IPS-18a (cell line): Measurements from ENCODE around the gene DCLK3.

Experiments
- H3K27ac ChIP-seq: one replicate; pipeline ENCODE4 v1.5.1; 2013; ENCODE audit warnings: low read length
- H3K27me3 ChIP-seq: one replicate; pipeline ENCODE4 v1.6.1; 2013; ENCODE audit warnings: mild to moderate bottlenecking, low read length; ENCODE audit not compliant: control insufficient read depth, insufficient read depth
- H3K36me3 ChIP-seq: one replicate; pipeline ENCODE4 v1.6.1; 2013; ENCODE audit warnings: low read depth, low read length; ENCODE audit not compliant: control insufficient read depth
- H3K4me1 ChIP-seq: one replicate; pipeline ENCODE4 v1.6.1; 2013; ENCODE audit warnings: low read depth, low read length; ENCODE audit not compliant: control insufficient read depth
- H3K4me3 ChIP-seq: one replicate; pipeline ENCODE4 v1.5.1; 2013; ENCODE audit warnings: low read length
- H3K9ac ChIP-seq: one replicate; pipeline ENCODE4 v1.6.1; 2013; ENCODE audit warnings: mild to moderate bottlenecking, low read length, moderate library complexity
- H3K9me3 ChIP-seq: one replicate; pipeline ENCODE4 v1.6.1; 2013; ENCODE audit warnings: low read depth, low read length; ENCODE audit not compliant: control insufficient read depth

The DCLK3 gene

GRCh38 chr3:36762918-36763849, 1.2 kb downstream of the DCLK3 start:
- H3K27ac ChIP-seq, result no peak overlapping the region
- no peak overlapping the region for H3K9ac ChIP-seq
- no peaks in the 10 kb centered on the region for H3K36me3 ChIP-seq
- peaks cover 33% of the 10 kb centered on the region for H3K27me3 ChIP-seq
- H3K4me1 ChIP-seq, result peaks cover 7% of the 10 kb centered on the region
- peak overlapping the region; percentile 62 for H3K4me3 ChIP-seq
- no peaks in the 10 kb centered on the region for H3K9me3 ChIP-seq

DNA sequence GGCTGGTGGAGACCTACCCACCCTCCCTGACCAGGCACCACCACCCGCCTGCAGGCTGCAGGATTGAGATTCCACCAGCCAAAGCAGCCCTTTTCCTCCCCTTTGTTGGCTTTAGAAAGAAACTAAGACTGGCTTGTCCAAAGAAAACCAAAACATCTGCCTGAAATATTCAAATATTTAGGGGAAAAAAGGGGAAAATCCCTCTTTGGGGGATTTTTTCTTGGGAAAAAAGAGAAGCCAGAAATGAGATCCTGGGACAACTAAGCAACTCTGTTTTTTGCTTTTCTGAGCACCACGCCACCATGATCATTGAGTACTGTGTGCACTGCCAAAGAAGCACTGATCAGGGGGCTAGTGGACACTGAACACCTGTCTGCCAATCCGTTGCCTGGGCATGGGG, 2.6 kb downstream of the DCLK3 start:
- no peak overlapping the region for H3K4me3 ChIP-seq
- H3K27me3 ChIP-seq, result peaks cover 33% of the 10 kb centered on the region
- no peaks in the 10 kb centered on the region for H3K9me3 ChIP-seq
- no peak overlapping the region for H3K27ac ChIP-seq
- peaks cover 7% of the 10 kb centered on the region for H3K4me1 ChIP-seq
- H3K9ac ChIP-seq, result no peak overlapping the region
- H3K36me3 ChIP-seq, result no peaks in the 10 kb centered on the region

- Histone ChIP-seq H3K9me3 (no peaks in the 10 kb centered on the region), H3K36me3 (no peaks in the 10 kb centered on the region), H3K27ac (no peak overlapping the region), H3K9ac (no peak overlapping the region), H3K27me3 (no peaks in the 10 kb centered on the region), H3K4me3 (no peak overlapping the region), H3K4me1 (no peaks in the 10 kb centered on the region)
Measured at GRCh38 chr3:36756269-36756668, 8.1 kb downstream of the DCLK3 start.

- no peaks in the 10 kb centered on the region for H3K36me3 ChIP-seq
- no peaks in the 10 kb centered on the region for H3K9me3 ChIP-seq
- no peak overlapping the region for H3K4me3 ChIP-seq
- no peak overlapping the region for H3K9ac ChIP-seq
- no peaks in the 10 kb centered on the region for H3K27me3 ChIP-seq
- H3K4me1 ChIP-seq, result no peaks in the 10 kb centered on the region
- no peak overlapping the region for H3K27ac ChIP-seq
Measured at GRCh38 chr3:36751326-36751725, 13.0 kb downstream of the DCLK3 start.

DNA sequence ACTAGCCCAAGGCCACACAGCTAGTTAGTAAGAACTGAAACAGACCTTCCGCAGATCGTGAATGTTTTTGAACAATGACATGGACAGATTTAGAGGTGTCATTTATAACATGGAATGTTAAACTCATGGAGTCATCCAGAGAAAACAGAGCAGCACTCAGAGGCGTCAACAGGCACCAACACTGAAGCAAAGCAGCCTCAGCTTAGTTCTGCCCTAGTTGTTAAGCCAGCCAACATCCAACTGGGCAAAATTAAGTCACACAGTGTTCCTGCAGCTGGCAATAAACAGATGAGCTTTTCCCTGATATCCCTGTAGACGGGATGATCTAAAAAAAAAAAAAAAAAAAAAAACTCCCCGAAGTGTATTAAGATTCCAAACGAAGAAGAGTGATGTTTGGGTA, 13.6 kb downstream of the DCLK3 start:
- Histone ChIP-seq H3K4me3 (no peak overlapping the region), H3K27ac (no peak overlapping the region), H3K9ac (no peak overlapping the region), H3K27me3 (no peaks in the 10 kb centered on the region), H3K36me3 (no peaks in the 10 kb centered on the region), H3K9me3 (no peaks in the 10 kb centered on the region), H3K4me1 (no peaks in the 10 kb centered on the region)

DNA sequence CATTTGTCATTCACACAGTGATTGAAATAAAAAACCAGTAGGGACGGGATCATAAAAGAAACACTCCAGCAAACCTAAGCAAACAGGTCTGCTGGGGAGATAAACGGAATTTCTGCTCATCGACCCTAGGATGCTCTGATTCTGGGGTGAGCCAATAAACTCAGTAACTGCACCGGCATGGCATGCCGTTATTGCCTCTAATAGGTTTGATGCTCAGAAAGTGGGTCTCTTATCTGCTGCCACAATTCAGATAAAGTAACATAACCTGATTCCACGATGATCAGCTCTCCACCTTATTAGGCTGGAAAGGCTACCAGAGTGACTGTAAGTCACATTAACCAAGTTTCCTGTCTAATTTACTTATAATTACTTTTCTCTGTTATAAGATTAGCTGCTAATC, 19.6 kb downstream of the DCLK3 start:
- H3K4me1 ChIP-seq, result no peaks in the 10 kb centered on the region

DNA sequence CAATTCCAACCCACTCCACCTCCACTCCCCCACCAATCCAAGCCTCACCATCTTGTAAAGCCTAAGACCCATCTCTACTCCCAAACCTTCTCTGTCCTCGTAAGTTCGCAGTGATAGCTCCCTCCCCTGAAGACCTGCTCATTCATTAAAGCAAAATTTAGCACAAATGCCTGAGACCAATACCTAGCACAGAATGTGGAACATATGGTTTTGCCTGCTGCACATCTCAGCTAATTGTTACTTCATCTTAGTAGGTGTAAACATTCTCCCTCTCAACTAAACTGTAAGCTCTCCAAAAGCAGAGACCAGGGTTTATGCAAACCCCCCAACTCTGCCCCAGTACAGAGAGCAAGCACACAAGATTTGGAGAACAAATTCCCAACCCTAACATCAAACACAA, 20.5 kb downstream of the DCLK3 start:
- no peak overlapping the region for H3K4me3 ChIP-seq
- H3K9me3 ChIP-seq, result no peaks in the 10 kb centered on the region
- no peaks in the 10 kb centered on the region for H3K4me1 ChIP-seq
- H3K27ac ChIP-seq, result no peak overlapping the region
- no peak overlapping the region for H3K9ac ChIP-seq
- no peaks in the 10 kb centered on the region for H3K27me3 ChIP-seq
- no peaks in the 10 kb centered on the region for H3K36me3 ChIP-seq

More for the DNA sequence above, 19.6 kb downstream of the DCLK3 start:
- Histone ChIP-seq H3K27me3 (no peaks in the 10 kb centered on the region), H3K27ac (no peak overlapping the region), H3K36me3 (no peaks in the 10 kb centered on the region), H3K9ac (no peak overlapping the region), H3K9me3 (no peaks in the 10 kb centered on the region), H3K4me3 (no peak overlapping the region)

DNA sequence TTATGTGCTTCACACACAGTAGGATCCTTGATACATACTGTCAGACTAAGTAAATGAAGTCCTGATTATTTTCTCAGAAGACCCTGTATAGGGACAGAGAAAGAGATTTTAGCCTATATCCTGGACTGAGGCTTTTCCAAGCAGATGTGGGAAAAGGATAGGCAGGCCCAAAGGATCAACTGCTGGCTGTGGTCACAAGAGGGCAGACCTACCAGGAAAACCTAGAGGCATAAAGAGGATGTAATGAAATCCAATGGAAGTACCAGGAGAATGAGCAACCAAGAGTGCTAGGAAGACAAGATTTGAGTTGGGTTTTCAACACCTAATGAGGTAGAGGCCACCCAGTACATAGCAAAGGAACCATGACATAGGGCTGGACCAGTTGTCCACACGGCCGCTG, 23.1 kb downstream of the DCLK3 start:
- Histone ChIP-seq H3K27ac (no peak overlapping the region), H3K4me3 (no peak overlapping the region), H3K9me3 (no peaks in the 10 kb centered on the region), H3K36me3 (no peaks in the 10 kb centered on the region), H3K27me3 (no peaks in the 10 kb centered on the region), H3K9ac (no peak overlapping the region), H3K4me1 (no peaks in the 10 kb centered on the region)

- H3K4me3 ChIP-seq, result no peak overlapping the region
- no peaks in the 10 kb centered on the region for H3K9me3 ChIP-seq
- H3K9ac ChIP-seq, result no peak overlapping the region
- H3K4me1 ChIP-seq, result no peaks in the 10 kb centered on the region
- no peaks in the 10 kb centered on the region for H3K36me3 ChIP-seq
- H3K27me3 ChIP-seq, result no peaks in the 10 kb centered on the region
- no peak overlapping the region for H3K27ac ChIP-seq
Measured at GRCh38 chr3:36740787-36741186, 23.6 kb downstream of the DCLK3 start.

- no peak overlapping the region for H3K4me3 ChIP-seq
- H3K4me1 ChIP-seq, result no peaks in the 10 kb centered on the region
Measured at GRCh38 chr3:36738702-36739101, 25.7 kb downstream of the DCLK3 start.

GRCh38 chr3:36736301-36736700, 28.1 kb downstream of the DCLK3 start:
- Histone ChIP-seq H3K4me3 (no peak overlapping the region), H3K36me3 (no peaks in the 10 kb centered on the region), H3K9me3 (no peaks in the 10 kb centered on the region), H3K4me1 (no peaks in the 10 kb centered on the region), H3K9ac (no peak overlapping the region), H3K27ac (no peak overlapping the region), H3K27me3 (no peaks in the 10 kb centered on the region)

More at GRCh38 chr3:36738702-36739101, 25.7 kb downstream of the DCLK3 start:
- Histone ChIP-seq H3K27me3 (no peaks in the 10 kb centered on the region), H3K9me3 (no peaks in the 10 kb centered on the region), H3K36me3 (no peaks in the 10 kb centered on the region), H3K27ac (no peak overlapping the region), H3K9ac (no peak overlapping the region)

DNA sequence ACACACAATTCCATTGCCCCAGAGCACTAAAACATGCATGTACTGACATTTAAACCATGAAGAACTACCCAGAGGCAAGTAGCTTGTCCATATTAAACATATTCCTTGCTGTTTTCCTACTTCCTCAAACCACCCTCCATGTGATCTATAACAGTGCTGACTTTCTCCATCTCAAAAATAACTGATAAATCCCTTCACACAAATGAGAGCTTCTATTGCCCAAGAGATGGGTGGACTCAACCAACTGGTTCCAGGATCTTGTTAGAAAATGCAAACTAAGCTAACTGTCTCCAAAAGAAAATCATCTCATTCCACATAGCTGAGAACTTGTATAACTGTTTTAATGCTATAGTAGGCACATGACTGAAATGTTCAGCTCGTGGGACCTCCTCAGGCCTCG, 29.6 kb downstream of the DCLK3 start:
- no peaks in the 10 kb centered on the region for H3K9me3 ChIP-seq
- no peak overlapping the region for H3K9ac ChIP-seq
- no peaks in the 10 kb centered on the region for H3K27me3 ChIP-seq
- H3K27ac ChIP-seq, result no peak overlapping the region
- H3K36me3 ChIP-seq, result no peaks in the 10 kb centered on the region
- no peak overlapping the region for H3K4me3 ChIP-seq
- H3K4me1 ChIP-seq, result no peaks in the 10 kb centered on the region
